NOMO-1 treated with DMSO at 0.1 percent for 48 hours (cell line): Measurements from ENCODE around the gene GALNT13.

Experiments
- DNase-seq: peaks from one replicate; lab custom pipeline; 2025; ENCODE audit not compliant: unreplicated experiment; lab: John Stamatoyannopoulos, UW

GALNT13 gene

GRCh38 chr2:154120706-154121105, 249.0 kb downstream of the GALNT13 start:
- no peak for DNase-seq

GRCh38 chr2:154125891-154126290, 254.2 kb downstream of the GALNT13 start:
- no peak for DNase-seq

GRCh38 chr2:154130821-154131220, 259.1 kb downstream of the GALNT13 start:
- no peak for DNase-seq

GRCh38 chr2:154132827-154133226, 261.1 kb downstream of the GALNT13 start:
- DNase-seq: no peak

- no peak for DNase-seq
Observed at GRCh38 chr2:154133823-154134222, 262.1 kb downstream of the GALNT13 start.

GRCh38 chr2:154140249-154141025, 268.7 kb downstream of the GALNT13 start:
- no peak for DNase-seq

GRCh38 chr2:154142480-154142879, 270.8 kb downstream of the GALNT13 start:
- DNase-seq: no peak

- DNase-seq: no peak
Observed at GRCh38 chr2:154143105-154143504, 271.4 kb downstream of the GALNT13 start.

GRCh38 chr2:154158101-154158500, 286.4 kb downstream of the GALNT13 start:
- no peak for DNase-seq

GRCh38 chr2:154161286-154161685, 289.6 kb downstream of the GALNT13 start:
- DNase-seq: no peak

GRCh38 chr2:154170400-154170799, 298.7 kb downstream of the GALNT13 start:
- DNase-seq: no peak

GRCh38 chr2:154173164-154173563, 301.4 kb downstream of the GALNT13 start:
- no peak for DNase-seq

GRCh38 chr2:154173919-154174318, 302.2 kb downstream of the GALNT13 start:
- DNase-seq: no peak

- no peak for DNase-seq
Observed at GRCh38 chr2:154182008-154182407, 310.3 kb downstream of the GALNT13 start.

GRCh38 chr2:154187948-154188347, 316.2 kb downstream of the GALNT13 start:
- no peak for DNase-seq

- DNase-seq: no peak
Observed at GRCh38 chr2:154189953-154190352, 318.2 kb downstream of the GALNT13 start.

GRCh38 chr2:154193246-154193645, 321.5 kb downstream of the GALNT13 start:
- no peak for DNase-seq

GRCh38 chr2:154194909-154195643, 323.4 kb downstream of the GALNT13 start:
- no peak for DNase-seq

GRCh38 chr2:154195644-154196195, 324.0 kb downstream of the GALNT13 start:
- DNase-seq: no peak

GRCh38 chr2:154198866-154199265, 327.1 kb downstream of the GALNT13 start:
- no peak for DNase-seq

GRCh38 chr2:154203206-154203605, 331.5 kb downstream of the GALNT13 start:
- no peak for DNase-seq

- DNase-seq: no peak
Observed at GRCh38 chr2:154203902-154204301, 332.2 kb downstream of the GALNT13 start.
